GM13977 (cell line): ENCODE measurements around the gene GJC2.

Experiments
- DNase-seq: peaks from one replicate; pipeline ENCODE4 v3.0.0; 2012; ENCODE audit warnings: low spot score
- in situ Hi-C: fragments of 300-500 bp; cut with MboI; formaldehyde crosslinking; loops from one replicate; pipeline ENCODE4 v1.12.0; 2022; ENCODE audit warnings: low sequenced_read_pairs, low pct_unique_long_range_greater_than_20kb, mixed read lengths, inconsistent platforms; ENCODE audit not compliant: unreplicated experiment
- TF ChIP-seq, protein P1 (sequence below): IDR thresholded peaks from 2 replicates; pipeline ENCODE4 v1.5.1; 2012; ENCODE audit warnings: mild to moderate bottlenecking, control low read depth; ENCODE audit not compliant: insufficient read depth; ENCODE audit errors: extremely low read depth, missing control alignments

GJC2 gene

DNA sequence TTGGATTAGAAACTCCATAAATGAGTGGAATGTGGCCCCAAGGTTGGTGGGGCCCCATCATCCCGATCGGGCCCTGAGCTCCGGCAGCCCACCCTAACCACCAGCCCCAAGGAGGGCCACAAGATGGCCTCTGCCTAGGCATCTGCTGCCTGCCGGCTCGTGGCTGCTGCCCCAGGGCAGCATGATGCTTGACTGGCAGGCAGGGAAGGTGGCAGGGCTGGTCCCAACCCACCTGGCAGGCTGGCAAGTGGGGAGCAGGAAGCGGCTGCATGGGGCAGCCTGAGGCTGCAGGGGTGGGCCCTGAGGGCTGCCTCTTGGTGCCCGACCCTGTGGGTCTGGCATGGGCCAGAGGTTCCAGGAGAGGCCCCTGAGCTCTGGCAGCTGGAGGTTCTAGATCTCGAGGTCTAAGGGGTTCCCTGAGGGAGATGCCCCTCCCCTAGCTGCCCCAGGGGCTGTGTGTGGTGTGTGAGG is 760 bp upstream of the GJC2 start:
- no peak for DNase-seq
- TF ChIP-seq, protein P1, sequence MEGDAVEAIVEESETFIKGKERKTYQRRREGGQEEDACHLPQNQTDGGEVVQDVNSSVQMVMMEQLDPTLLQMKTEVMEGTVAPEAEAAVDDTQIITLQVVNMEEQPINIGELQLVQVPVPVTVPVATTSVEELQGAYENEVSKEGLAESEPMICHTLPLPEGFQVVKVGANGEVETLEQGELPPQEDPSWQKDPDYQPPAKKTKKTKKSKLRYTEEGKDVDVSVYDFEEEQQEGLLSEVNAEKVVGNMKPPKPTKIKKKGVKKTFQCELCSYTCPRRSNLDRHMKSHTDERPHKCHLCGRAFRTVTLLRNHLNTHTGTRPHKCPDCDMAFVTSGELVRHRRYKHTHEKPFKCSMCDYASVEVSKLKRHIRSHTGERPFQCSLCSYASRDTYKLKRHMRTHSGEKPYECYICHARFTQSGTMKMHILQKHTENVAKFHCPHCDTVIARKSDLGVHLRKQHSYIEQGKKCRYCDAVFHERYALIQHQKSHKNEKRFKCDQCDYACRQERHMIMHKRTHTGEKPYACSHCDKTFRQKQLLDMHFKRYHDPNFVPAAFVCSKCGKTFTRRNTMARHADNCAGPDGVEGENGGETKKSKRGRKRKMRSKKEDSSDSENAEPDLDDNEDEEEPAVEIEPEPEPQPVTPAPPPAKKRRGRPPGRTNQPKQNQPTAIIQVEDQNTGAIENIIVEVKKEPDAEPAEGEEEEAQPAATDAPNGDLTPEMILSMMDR, result no peak
- in situ Hi-C loops, result no loop called here

DNA sequence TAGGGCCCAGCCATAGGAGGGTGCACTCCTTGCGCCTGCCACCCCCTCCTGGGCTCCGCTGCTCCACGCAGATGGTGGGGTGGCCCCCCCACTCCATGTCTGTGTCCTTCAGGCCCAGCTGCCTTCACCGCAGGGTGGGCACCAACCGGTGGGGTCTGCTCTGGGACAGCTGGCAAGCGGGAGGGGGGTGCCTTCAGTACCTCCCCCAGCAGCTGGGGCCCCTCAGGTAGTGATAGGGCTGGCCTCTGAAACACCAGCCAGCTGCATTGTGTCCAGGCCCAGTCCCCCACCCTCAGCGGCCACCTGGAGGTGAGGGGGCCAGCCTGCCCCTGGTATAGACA is 360 bp downstream of the GJC2 start:
- DNase-seq, result no peak
- in situ Hi-C loops, result no loop called here

DNA sequence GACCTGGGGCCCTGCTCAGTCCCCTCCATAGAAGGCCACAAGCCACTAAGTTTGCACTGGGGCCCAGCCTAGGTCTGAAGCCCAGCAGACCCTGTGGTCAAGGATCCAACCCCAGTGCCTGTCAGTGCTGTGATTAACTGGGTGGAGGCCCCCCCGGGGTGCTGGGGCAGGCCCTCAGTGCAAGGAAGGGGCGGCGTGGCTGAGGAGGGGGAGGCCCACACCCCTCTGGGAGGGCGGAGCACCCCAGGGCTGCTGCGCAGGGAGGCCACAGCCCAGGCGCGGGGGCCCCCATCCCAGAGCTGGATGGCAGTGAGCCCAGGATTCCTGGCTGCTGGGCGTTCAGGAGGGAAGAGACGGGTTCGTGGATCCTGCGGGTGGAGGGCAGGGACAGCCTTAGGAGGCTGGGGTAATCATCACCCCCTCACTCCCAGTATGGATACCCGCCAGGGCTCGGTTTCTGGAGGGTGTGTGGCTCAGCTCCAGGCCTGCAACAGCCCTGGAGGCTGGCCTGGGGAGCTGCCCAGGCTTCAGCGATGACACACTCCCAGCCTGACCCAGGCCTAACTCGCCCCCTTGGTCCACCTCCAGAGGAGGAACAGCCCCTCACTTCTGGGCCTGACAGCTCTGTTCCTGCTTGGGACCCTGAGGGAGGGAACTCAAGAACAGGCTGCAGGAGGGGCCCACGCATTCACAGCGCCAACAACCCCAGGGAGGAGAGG is 890 bp downstream of the GJC2 start:
- in situ Hi-C loops, result no loop called here
- TF ChIP-seq, protein P1, result no peak
- DNase-seq, result no peak

More for the DNA sequence above, 360 bp downstream of the GJC2 start:
- TF ChIP-seq, protein P1, result no peak

DNA sequence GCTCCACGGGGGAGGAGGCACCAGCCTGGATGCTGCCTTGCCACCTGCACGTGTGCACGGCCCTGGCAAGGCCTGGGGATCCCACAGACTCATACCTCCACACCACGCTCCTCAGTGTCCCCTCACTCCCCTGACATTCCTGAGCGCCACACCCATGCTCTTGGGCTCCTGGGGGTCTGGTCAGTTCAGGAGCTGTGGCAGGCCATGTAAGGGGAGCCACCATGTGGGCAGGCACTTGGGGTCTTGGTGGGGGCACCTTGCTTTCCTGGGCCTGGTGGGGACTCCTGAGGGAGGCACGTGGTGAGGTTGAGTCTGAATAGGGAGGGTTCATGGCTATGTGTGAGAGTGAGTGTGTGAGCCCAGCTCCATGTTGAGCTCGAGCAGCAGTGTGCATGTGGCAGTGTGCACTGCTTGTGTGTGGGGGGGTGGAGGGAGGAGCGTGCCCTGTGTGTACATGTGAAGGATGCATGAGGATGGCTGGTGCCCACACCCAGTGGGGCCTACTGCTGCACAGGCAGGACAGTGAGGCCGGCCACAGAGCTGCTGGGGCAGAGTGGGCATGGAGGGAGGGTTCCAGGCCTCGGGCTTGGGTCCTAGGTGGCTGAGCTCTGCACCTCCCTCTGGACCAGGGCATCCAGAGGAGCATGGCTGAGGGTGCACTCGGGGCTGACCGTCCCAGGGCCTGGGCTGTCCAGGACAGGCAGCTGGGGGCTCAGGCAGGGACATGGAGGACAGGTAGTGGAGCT is 1.6 kb downstream of the GJC2 start:
- TF ChIP-seq, protein P1, result no peak
- DNase-seq, result no peak
- in situ Hi-C loops, result no loop called here

DNA sequence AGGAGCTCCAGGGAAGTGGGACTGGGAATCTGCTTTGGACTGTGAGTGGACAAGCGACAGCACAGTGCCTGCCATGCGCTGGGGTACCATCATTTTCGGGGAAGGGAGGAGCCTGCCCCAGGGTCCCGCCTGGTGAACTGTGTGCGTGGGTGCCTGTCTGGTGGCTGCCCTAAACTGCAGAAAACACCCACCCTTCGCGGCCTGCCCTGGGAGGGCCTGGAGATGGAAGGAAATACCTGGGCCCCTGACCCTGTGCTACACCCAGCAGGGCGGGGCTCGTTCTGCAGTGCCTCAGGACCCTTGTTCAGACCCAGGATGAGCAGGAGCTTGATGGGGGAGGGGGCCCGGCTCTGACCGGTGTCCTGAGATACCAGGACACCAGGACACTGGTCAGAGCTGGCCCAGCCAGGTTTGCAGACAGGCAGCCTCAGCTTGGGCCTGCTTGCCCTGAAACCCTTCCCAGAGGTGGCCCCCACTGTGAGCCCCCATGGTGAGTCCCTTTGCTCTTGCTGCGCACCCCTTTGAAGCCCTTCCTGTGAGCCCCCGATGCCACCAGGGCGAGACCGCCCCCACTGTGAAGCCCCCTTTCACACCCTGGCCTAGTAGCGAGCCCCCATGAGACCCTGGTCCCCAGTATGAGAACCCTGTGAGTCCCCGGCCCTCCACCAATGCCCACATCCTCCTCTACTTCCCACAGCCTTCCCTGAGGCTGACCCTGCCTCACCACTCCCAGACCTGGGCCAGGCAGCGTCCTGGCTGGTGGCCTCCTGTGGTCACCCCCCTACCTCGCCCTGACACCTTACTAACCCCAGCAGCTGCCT is 2.6 kb downstream of the GJC2 start:
- no peak for DNase-seq
- in situ Hi-C loops, result no loop called here

DNA sequence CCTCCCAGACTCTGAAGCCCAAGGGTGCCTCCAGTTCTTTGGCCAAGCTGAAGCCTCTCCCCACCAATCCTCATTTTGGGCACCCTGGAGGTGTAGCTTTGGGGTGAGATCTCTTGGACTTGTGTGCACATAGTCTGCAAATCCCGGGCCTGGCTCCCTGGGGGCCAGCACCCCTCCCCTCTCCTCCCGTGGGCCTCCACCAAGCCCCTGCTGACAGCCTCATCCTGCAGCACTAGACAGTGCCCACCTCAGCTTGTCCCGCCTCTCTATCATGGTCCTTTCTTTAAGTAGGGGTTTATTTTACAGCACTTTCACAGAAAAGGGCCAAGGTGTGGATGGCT is 3.2 kb downstream of the GJC2 start:
- in situ Hi-C loops, result no loop called here
- TF ChIP-seq, protein P1, result no peak
- no peak for DNase-seq

More for the DNA sequence above, 2.6 kb downstream of the GJC2 start:
- TF ChIP-seq, protein P1, result no peak
